Large intestine (tissue), 3 donors: Measurements from ENCODE around the gene RIMBP2. TPM values are rescaled to one million over a fixed set of nuclear protein-coding genes. Genes with fewer than 3 reads are reported as not detected.

Experiments
- DNase-seq, 2 donors: peaks; one replicate each; pipeline versions ENCODE4 v3.0.0 to v3.0.0-alpha.2; 2013
- H3K27ac ChIP-seq: one replicate; pipeline ENCODE4 v1.5.1; 2013; ENCODE audit warnings: low read length
- H3K27me3 ChIP-seq: 2 replicates; pipeline ENCODE4 v1.6.1; 2013; ENCODE audit warnings: low read length; ENCODE audit not compliant: control insufficient read depth, insufficient read depth
- H3K36me3 ChIP-seq: 2 replicates; pipeline ENCODE4 v1.6.1; 2013; ENCODE audit warnings: low read length; ENCODE audit not compliant: control insufficient read depth, insufficient read depth
- H3K4me1 ChIP-seq: one replicate; pipeline ENCODE4 v1.6.1; 2013; ENCODE audit warnings: low read length; ENCODE audit not compliant: control insufficient read depth, insufficient read depth
- H3K4me3 ChIP-seq: one replicate; pipeline ENCODE4 v1.5.1; 2013; ENCODE audit warnings: low read length
- H3K9me3 ChIP-seq: one replicate; pipeline ENCODE4 v1.6.1; 2013; ENCODE audit warnings: mild to moderate bottlenecking, low read depth, low read length, moderate library complexity; ENCODE audit not compliant: control insufficient read depth
- WGBS: methylation state at CpG from one replicate; pipeline ENCODE4 v1.1.5; 2013; ENCODE audit warnings: low lambda C conversion rate; ENCODE audit not compliant: insufficient coverage; 5-methylcytosine and 5-hydroxymethylcytosine counted together
- polyA plus RNA-seq: library from polyadenylated mRNA; unstranded; fragments of 120-200 nt; gene quantifications from one replicate; pipeline ENCODE4 v1.2.1, GENCODE V29; 2013

Gene RIMBP2
- polyA plus RNA-seq, 1 donor: 22.7 TPM

DNA sequence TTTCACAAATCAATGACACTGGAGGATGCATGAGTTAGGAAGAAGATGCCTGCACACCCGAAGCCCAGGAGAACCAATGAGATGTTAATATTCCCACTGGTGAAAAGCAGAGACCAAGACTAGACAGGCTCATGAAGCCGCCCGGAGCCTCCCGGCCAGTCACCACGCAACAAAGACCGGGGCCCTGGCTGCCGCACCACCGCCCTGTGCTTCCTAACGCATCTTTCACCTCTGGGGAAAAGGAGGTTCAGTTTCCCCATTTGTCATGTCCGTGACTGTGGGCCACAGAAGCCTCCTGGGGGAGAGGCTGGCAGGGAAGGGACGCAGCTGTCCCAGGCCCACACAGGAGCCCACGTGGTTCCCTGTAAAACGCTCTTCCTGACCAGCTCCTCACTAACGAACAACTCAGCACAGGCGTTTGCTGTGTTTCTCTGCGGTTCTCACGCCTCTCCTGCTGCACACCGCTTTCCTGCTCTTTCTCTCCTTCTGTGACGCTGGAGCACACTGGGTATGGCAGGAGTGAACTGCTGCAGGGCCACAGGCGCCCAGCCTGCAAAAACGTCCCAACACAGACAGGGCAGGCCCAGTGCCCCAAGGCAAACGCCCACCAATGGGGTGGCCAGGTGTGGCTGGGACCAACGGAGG, 10.8 kb downstream of the RIMBP2 start:
- Histone ChIP-seq H3K9me3 (no peaks in the 10 kb centered on the region), H3K36me3 (no peaks in the 10 kb centered on the region), H3K4me1 (no peaks in the 10 kb centered on the region), H3K27me3 (no peaks in the 10 kb centered on the region), H3K27ac (no peak overlapping the region), H3K4me3 (no peak overlapping the region)
- WGBS: 60% methylated on average over 1 of the region's 23 CpGs
- no peak for DNase-seq

DNA sequence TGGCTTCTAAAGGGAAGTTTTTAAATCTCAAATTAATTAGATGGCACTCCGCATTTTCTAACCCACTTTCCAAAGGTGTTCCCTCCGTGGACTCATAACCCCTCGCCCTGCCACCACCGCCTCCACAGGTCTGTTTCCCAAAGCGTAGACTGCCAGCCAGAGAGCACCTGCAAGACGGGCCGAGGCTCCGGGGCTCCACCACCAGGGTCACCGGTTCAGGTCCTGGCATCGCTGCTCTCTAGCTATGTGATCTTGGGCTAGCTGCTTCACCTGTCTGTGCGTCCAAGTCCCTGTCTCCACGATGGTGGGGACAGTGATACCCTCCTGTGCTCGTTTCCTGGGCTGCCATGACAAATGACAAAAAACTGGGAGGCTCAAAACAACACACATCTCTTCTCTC, 11.5 kb downstream of the RIMBP2 start:
- Histone ChIP-seq H3K4me3 (no peak overlapping the region), H3K9me3 (no peaks in the 10 kb centered on the region), H3K27me3 (no peaks in the 10 kb centered on the region), H3K4me1 (no peaks in the 10 kb centered on the region), H3K27ac (no peak overlapping the region), H3K36me3 (no peaks in the 10 kb centered on the region)
- no peak for DNase-seq
- 67% methylated on average over 1 of the region's 13 CpGs for WGBS

DNA sequence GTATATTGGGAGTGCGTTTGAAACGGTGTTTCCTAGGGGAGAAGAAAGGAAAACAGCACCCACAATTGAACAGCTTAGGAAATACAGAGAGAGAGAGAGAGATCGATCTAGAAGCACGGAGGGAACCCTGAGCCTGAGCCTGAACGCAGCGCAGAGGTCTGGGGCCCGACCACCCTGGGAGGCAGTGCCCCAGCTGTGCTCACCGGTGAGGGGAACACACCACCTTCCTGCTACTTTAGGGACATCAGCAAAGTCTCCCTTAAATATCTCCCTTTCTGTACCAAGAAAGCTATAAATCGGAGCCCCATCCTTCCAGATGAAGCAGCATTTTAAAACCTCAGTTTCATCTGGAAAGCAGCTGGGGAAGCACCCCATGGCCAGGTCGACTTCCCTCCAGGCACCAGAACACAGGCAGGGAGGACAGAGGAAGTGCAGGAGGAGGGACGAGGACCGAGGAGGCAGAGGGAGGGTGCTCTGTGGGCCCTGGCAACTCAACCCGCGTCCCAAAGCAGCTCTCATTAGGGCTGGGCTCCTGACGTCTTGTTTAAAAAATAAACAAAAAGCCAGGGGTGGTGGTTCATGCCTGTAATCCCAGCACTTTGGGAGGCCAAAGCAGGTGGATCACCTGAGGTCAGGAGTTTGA, 12.2 kb downstream of the RIMBP2 start:
- WGBS: no CpG with 5 or more reads among the region's 15 CpGs
- no peak overlapping the region for H3K27ac ChIP-seq

DNA sequence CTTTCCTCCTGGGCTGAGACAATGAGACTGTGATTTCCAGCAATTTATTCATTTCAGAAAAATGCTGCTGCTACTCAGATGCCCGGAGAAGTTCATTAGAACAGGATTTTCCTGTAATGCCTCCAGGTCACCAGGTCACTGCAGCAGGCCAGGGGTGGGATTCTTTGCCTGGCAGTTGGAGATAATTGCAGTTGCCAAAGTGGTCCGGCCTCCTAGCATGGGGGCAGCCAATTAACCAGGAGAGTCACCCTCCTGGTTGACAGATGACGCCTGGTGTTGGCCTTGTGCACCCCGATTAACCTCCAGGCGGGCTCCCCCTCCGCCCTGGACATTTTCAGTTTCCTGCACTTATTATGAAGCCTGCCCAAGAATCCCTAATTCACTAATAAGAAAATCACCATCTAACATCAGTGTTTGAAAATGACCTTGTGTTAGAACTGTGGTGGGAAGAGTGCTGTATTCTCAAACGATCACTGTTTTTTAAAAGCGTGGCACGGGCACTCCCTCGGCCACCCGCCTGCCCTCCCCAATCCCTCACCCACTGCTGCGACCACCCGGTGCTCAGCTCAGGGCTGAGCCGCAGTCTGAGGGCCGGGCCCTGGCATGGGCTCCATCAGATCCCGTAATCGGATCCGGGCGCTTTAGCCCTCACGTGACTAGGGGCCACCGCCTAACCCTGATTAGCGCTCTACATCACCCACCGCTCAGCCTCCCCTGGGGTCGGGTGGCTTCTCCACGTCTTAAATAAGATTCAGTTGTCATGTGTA, 12.9 kb downstream of the RIMBP2 start:
- Histone ChIP-seq H3K27ac (no peak overlapping the region), H3K27me3 (no peaks in the 10 kb centered on the region), H3K9me3 (no peaks in the 10 kb centered on the region), H3K36me3 (no peaks in the 10 kb centered on the region), H3K4me3 (no peak overlapping the region), H3K4me1 (no peaks in the 10 kb centered on the region)
- WGBS: no CpG with 5 or more reads among the region's 25 CpGs
- no peak for DNase-seq

More for the DNA sequence above, 12.2 kb downstream of the RIMBP2 start:
- H3K27me3 ChIP-seq: no peaks in the 10 kb centered on the region
- no peaks in the 10 kb centered on the region for H3K9me3 ChIP-seq
- no peaks in the 10 kb centered on the region for H3K36me3 ChIP-seq
- no peak overlapping the region for H3K4me3 ChIP-seq
- no peak for DNase-seq
- H3K4me1 ChIP-seq: no peaks in the 10 kb centered on the region

DNA sequence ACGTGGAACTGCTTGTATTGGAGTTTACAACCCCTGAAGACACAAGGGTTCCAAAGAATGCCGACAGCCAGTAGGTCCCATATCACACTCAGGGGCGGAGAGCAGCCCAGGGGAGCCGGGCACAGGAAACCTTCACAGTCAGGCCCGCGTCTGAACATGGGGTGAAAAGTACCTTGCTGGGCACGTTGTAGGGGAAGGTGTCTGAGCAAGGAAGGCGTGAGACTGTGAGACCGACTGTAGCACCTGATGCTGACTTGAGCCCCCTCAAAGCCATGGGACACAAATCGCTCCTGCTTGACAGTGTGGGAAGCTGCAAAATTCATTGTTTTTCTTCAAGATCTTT, 14.7 kb downstream of the RIMBP2 start:
- H3K4me1 ChIP-seq: no peaks in the 10 kb centered on the region
- no CpG with 5 or more reads among the region's 10 CpGs for WGBS
- no peak overlapping the region for H3K4me3 ChIP-seq
- DNase-seq: no peak
- H3K27me3 ChIP-seq: no peaks in the 10 kb centered on the region
- no peaks in the 10 kb centered on the region for H3K9me3 ChIP-seq
- H3K27ac ChIP-seq: no peak overlapping the region
- no peaks in the 10 kb centered on the region for H3K36me3 ChIP-seq

DNA sequence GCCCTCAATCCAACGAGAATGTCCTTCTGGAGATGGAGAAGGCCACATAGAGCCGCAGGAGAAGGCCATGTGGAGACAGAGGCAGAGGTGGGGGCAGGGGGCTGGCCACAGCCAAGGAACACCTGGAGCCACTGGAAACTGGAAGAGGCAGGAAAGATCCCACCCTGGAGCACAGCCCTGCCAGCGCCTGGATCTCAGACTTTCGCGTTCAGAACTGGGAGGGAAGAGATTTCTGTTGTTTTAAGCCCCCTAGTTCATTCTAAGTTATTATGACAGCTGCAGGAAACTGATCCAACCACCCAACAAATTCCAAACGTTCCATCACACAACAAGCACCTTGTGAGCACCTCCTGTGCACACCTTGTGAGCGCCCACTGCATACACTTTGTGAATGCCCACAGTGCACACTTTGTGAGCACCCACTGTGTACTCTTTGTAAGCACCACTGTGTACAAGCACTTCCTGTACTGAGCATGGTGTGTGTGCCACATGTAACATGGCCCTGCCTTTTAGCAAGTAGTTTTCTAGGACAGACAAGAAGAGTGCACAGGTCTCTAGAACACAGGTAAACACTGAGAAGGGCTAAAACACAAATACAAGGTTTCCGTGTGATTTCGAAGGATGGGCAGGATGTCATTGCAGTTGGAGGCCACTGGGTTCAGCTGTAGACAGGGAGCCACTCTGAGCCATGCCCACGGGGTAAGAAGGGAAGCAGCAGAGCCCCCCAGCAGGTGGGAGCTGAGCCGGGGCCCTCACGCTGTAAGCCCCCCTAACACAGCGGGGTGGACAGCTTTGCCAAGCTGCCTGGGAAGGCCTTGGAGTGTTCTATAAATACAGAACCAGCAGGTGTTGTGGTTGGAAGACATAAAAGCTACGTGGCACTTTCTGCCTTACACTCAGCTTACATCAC, 15.4 kb downstream of the RIMBP2 start:
- H3K36me3 ChIP-seq: no peaks in the 10 kb centered on the region
- H3K4me1 ChIP-seq: no peaks in the 10 kb centered on the region
- H3K27ac ChIP-seq: no peak overlapping the region
- no peak for DNase-seq
- WGBS: no CpG with 5 or more reads among the region's 14 CpGs
- no peak overlapping the region for H3K4me3 ChIP-seq
- H3K27me3 ChIP-seq: no peaks in the 10 kb centered on the region
- H3K9me3 ChIP-seq: no peaks in the 10 kb centered on the region

DNA sequence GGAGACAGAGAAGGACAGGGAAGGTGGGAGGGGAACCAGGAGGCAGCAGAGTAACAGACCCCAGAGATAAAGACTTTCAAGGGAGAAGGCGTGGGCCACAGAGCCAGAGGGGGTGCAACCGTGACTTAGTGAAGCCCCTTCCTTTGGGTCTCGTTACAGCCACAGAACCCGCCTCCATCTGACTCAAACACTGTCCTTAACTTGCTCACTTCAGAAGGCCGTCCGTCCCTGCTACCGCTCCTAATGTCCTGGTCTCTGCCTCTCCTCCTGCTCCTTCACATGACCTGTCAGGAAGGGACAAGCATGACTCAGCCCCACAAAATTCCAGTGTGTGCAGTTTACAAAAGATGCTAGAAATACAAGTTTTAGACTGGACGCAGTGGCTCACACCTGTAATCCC, 18.0 kb downstream of the RIMBP2 start:
- Histone ChIP-seq H3K27ac (no peak overlapping the region), H3K9me3 (no peaks in the 10 kb centered on the region), H3K27me3 (no peaks in the 10 kb centered on the region), H3K4me3 (no peak overlapping the region), H3K36me3 (no peaks in the 10 kb centered on the region), H3K4me1 (no peaks in the 10 kb centered on the region)
- no peak for DNase-seq
- no CpG with 5 or more reads among the region's 8 CpGs for WGBS

DNA sequence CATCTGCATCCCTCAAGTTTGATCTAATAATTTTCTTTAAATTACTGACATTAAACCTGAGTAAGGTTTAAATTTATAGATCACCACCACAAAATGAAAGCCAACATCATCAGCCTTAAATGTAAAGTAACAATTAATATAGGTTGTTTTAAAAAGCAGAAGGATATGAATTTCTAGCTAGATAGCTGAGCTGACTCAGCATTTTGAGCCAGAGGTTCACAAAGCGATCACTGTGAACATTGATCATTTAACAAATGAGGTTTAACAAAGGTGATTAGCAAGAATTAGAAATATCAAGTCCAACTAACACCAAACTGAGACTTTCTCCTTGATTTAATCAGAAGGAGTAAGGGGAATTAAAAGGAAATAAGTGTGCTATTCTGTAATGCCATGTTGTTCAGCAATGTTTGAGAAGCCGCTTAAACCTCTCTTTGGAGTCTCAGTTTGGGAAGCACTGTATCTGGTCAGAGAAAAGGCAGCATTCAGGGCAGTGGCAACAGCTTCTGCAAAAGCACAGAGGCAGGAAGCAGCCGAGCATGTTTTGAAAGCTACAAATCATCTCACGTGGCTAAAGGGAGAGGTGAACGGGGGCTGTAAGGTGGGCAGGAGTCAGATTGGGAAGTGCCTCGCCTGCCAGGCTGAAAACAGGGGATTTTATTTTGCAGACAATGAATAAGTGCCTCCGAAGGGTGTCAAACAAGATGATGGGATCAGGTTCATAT, 19.6 kb downstream of the RIMBP2 start:
- H3K27ac ChIP-seq: no peak overlapping the region
- H3K9me3 ChIP-seq: no peaks in the 10 kb centered on the region
- 72% methylated on average over 5 of the region's 7 CpGs for WGBS
- DNase-seq: no peak
- no peaks in the 10 kb centered on the region for H3K27me3 ChIP-seq
- no peaks in the 10 kb centered on the region for H3K4me1 ChIP-seq
- H3K4me3 ChIP-seq: no peak overlapping the region
- H3K36me3 ChIP-seq: no peaks in the 10 kb centered on the region

DNA sequence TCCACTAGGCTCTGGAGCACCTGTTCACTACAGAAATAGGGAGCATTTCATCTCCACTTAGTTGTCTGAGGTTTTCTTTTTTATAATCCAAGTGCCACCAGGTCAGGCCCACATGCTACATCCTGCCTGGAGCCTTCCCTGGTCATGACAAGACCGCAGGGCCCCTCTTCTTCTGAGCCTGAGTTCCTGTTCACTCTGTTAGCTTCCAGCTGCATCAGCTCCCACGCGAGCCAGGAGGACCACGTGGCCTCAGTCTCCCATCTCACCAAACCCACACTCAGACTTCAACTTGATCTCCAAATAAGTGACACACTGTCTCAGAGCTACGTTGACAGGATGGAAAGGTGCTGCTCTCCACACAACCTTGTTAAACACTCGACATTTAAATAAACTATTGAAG, 21.0 kb downstream of the RIMBP2 start:
- Histone ChIP-seq H3K4me1 (no peaks in the 10 kb centered on the region), H3K4me3 (no peak overlapping the region), H3K9me3 (no peaks in the 10 kb centered on the region), H3K27me3 (no peaks in the 10 kb centered on the region), H3K27ac (no peak overlapping the region), H3K36me3 (no peaks in the 10 kb centered on the region)
- WGBS: no CpG with 5 or more reads among the region's 6 CpGs
- DNase-seq: no peak
